Measurements from ENCODE around the gene NDUFC1.
"Not testable (repeated sequence)": the region's sequence is repeated elsewhere in the genome, so short reads cannot be mapped to it uniquely, and the experiment has no call there.

NDUFC1 gene

DNA sequence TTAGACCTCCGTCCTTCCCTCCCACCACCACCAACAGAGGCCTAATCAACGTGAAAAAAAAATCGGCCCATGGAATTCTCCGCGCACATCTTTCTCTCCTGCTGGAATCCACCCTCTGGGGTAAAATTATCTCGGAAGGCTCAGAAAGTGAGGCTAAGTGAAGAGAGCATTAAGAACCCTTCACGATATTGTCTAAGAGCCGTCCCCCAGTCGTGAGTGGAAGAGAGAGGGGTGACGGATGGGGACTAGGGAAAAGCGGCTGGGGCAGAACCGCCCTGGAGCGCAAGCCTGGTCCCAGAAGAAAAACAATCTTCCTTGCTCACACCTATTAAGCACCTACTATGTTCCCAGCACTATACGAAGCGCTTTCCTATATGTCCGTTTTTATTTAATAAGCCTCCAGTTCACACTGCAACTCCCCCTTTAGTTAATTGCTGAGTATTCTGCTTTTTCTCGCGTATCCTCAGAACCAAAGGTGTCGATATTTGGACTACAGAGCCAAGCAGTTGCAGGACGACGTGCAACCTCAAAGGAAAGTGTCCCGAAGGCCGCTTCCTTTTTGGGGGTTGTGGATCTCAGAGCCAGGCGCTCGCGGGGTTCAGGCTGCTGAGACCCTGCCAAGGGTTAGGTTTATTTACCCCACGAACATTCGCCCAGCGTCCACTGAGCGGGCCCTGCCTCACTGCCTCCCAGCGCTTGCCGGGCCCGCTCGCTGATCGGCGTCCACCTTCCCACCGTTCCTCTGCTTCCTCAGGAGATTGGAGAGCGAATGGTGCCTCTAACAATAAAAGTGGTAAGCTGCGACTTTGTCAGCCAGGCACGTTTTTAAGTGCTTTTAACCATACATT, 23.1 kb downstream of the NDUFC1 start:
- Mint-ChIP-seq H3K4me3 (peak overlapping the region; percentile 78), H3K4me1 (ENCODE audit: low read depth) (peaks cover 9% of the 10 kb centered on the region), H3K36me3 (ENCODE audit: low read depth) (peaks cover 3% of the 10 kb centered on the region), H3K27me3 (peaks cover 58% of the 10 kb centered on the region), H3K9me3 (no peaks in the 10 kb centered on the region), H3K27ac (no peak overlapping the region)

DNA sequence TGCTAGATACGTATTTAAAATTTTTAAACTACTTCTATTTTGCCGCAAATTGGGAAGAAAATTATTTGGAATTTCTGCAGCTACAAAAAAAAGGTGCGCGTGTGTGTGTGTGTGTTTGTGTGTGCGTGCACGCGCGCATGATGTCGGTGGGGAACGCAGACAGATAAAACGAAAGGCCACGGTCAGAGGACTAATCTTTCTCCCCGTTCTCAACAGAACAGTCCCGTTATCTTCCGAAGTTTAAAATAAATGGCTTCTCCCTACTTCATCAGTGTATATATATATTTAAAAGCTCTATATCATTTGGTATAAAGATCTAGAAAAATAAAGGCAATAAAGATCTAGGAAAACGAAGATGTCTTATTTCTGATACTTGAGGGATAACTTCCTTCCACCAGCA, 23.8 kb downstream of the NDUFC1 start:
- peak overlapping the region; percentile 78 for H3K4me3 Mint-ChIP-seq
- H3K27me3 Mint-ChIP-seq: peaks cover 58% of the 10 kb centered on the region
- peaks cover 9% of the 10 kb centered on the region for H3K4me1 Mint-ChIP-seq (ENCODE audit: low read depth)
- no peaks in the 10 kb centered on the region for H3K9me3 Mint-ChIP-seq
- H3K36me3 Mint-ChIP-seq (ENCODE audit: low read depth): no peaks in the 10 kb centered on the region
- no peak overlapping the region for H3K27ac Mint-ChIP-seq

DNA sequence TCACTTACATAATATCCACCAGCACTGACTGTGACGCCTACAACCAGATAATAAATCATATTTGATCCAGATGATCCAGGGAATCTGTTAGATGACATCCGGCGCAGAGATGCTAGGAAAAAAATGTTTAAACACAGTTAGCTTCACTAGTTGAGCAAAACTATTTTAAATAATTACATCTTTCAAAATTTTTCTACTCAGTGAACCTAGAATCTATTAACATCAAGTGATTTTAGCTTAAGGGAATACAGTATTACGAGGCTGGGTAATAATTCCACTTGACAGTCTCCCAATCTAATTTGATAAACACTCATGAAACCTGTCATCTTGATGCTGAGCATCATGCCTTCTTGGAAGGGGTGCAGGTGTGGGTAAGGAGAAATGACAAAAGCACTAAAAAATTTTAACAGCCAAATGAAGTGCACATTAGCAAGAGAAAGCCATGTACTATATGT, 27.0 kb downstream of the NDUFC1 start:
- Mint-ChIP-seq H3K4me1 (ENCODE audit: low read depth) (peaks cover 9% of the 10 kb centered on the region), H3K27me3 (peaks cover 45% of the 10 kb centered on the region), H3K27ac (no peak overlapping the region), H3K4me3 (no peak overlapping the region), H3K9me3 (no peaks in the 10 kb centered on the region), H3K36me3 (ENCODE audit: low read depth) (no peaks in the 10 kb centered on the region)

DNA sequence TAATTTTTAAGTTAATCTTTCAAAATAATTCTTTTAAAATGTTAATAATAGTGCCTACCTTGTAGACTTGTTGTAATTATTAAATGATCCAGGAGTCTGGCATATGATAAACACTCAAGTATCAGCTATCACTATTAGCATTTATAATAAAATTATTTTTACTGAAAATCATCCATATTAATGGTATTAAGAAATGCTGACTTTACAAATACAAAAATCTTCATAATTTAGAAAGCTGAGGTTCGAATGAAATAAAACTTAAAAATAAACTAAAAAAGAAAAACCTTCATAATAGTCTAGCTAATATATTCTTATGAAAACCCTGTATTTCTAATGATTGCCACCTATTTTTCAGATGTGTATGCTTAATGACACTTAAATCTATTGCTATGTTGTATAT, 27.5 kb downstream of the NDUFC1 start:
- Mint-ChIP-seq H3K9me3 (no peaks in the 10 kb centered on the region), H3K4me1 (ENCODE audit: low read depth) (peaks cover 9% of the 10 kb centered on the region), H3K27me3 (peaks cover 40% of the 10 kb centered on the region), H3K36me3 (ENCODE audit: low read depth) (no peaks in the 10 kb centered on the region), H3K4me3 (no peak overlapping the region), H3K27ac (no peak overlapping the region)

DNA sequence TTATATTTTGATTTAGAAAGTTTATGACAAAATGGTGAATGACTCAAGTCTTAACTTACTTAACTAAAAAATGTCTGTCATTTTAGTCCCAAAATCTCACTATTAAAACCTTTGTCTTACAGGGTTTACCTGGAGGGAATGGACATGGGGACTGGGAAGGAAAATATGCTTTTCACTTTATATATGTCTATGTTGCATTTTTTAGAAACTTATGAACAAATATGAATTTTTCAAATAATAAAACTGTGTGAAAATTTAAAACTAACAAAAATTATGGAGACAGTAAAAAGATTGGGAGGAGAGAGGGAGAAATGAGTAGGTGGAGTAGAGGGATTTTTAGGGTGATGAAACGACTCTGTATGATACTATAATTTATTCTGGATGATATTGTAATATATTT, 28.4 kb downstream of the NDUFC1 start:
- Mint-ChIP-seq H3K27ac (no peak overlapping the region), H3K4me3 (no peak overlapping the region), H3K4me1 (ENCODE audit: low read depth) (peaks cover 4% of the 10 kb centered on the region), H3K27me3 (peaks cover 30% of the 10 kb centered on the region), H3K36me3 (ENCODE audit: low read depth) (no peaks in the 10 kb centered on the region), H3K9me3 (no peaks in the 10 kb centered on the region)

DNA sequence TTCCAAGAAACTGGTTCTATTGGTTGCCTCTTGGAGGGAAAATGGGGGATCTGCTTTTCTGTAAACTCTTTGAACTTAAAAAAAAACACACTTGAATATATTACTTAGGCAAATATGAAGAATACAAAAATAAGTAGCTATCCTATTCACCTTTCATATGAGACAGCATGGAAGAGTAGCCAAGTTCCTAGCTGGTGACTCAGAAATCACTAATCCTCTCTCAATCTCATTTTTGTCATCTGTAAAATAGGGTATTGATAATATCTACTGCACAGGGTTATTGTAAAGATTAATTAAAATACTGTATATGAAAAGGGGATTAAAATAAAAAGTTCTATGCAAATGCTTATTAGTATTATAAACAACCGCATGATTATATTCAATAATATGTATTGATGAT, 35.0 kb downstream of the NDUFC1 start:
- Mint-ChIP-seq H3K9me3 (no peaks in the 10 kb centered on the region), H3K4me3 (peak overlapping the region; percentile 71), H3K4me1 (ENCODE audit: low read depth) (peaks cover 21% of the 10 kb centered on the region), H3K36me3 (ENCODE audit: low read depth) (no peaks in the 10 kb centered on the region), H3K27ac (peak overlapping the region; percentile 90), H3K27me3 (no peaks in the 10 kb centered on the region)

DNA sequence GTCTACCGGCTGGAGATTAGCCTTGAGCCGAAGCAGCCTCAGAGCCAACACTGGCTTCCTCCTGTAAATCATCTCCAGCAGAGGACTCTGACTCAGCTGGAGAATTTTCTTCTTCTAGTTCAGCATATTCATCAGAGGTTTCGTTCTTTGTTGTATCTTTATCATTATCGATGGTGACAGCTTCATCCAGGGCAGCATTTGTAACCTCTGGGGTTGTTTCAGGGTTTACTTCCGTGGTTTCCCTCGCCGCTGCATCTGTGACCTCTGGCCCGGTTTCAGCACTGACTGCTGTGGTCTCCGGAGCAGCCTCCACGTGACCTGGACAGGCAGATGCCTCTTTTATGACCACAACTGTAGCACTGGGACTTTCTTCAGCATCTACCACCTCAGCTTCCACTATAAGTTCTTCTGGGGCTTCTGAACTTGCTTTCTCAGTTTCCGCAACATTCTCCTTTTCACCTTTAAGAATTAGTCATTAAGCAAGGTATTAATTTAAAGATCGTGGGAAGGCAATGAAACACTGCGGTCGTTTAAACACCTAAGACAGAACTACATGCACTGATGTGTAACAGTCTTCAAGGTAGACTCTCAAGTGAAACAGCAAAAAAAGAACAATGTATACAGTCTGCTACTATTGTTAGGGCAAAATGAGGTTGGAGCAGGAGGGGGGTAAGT, 35.6 kb downstream of the NDUFC1 start:
- H3K4me3 Mint-ChIP-seq: peak overlapping the region; percentile 71
- H3K36me3 Mint-ChIP-seq (ENCODE audit: low read depth): no peaks in the 10 kb centered on the region
- peak overlapping the region; percentile 90 for H3K27ac Mint-ChIP-seq
- peaks cover 21% of the 10 kb centered on the region for H3K4me1 Mint-ChIP-seq (ENCODE audit: low read depth)
- H3K9me3 Mint-ChIP-seq: no peaks in the 10 kb centered on the region
- no peaks in the 10 kb centered on the region for H3K27me3 Mint-ChIP-seq

DNA sequence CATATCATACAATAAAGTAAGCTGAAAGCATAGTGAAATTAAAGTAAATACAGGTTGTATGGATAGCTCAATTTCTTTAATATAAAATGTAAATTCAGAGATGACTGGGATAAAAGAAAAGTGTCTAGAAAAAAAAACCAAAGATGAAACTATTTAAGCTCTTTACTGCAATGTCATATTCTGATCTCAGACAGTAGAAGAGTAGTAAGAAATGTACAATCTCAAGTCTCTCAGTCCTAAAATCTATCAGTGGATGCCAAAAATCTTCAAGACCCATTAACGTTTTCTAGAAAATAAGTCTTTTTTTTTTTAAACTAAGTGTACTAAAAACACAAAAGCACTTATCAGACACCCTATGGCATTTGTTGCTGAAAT, 36.1 kb downstream of the NDUFC1 start:
- peak overlapping the region; percentile 90 for H3K27ac Mint-ChIP-seq
- peaks cover 21% of the 10 kb centered on the region for H3K4me1 Mint-ChIP-seq (ENCODE audit: low read depth)
- H3K36me3 Mint-ChIP-seq (ENCODE audit: low read depth): no peaks in the 10 kb centered on the region
- H3K27me3 Mint-ChIP-seq: no peaks in the 10 kb centered on the region
- H3K9me3 Mint-ChIP-seq: no peaks in the 10 kb centered on the region
- H3K4me3 Mint-ChIP-seq: peak overlapping the region; percentile 71

DNA sequence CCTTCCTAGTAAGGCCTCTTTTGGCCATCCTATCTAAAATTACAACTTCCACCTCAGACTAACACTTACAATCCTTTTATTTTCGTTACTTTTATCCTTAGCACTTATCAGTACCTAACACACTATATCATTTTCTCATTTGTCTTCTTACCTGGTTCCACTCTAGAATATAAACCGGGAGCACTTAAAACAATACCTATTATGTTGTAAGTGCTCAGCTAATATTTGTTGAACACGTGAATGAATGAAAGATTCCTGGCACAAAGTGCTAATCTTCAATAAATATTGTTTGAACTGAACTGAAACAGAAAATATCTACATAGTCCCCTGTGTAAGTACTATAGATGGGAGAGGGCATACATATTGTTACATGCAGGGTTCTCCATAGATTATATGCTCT, 36.6 kb downstream of the NDUFC1 start:
- H3K27me3 Mint-ChIP-seq: no peaks in the 10 kb centered on the region
- no peak overlapping the region for H3K4me3 Mint-ChIP-seq
- no peak overlapping the region for H3K27ac Mint-ChIP-seq
- no peaks in the 10 kb centered on the region for H3K9me3 Mint-ChIP-seq
- H3K4me1 Mint-ChIP-seq (ENCODE audit: low read depth): peaks cover 21% of the 10 kb centered on the region
- no peaks in the 10 kb centered on the region for H3K36me3 Mint-ChIP-seq (ENCODE audit: low read depth)

DNA sequence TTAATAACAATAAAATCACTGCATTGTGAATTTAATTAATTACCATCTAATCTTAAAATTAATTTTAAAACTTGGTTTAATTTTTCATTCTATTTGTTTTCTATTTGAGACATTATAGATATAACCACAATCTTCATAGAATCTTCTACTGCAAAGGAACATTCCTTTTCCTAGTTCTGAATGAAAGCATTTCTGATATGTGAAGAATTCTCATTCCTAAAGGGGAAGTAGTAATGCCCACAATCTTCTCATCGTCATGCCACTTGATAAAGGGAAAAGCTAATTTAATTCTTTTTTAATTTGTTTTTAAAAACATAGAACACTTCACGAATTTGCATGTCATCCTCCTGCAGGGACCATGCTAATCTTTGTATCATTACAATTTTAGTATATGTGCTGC, 45.9 kb downstream of the NDUFC1 start:
- Mint-ChIP-seq H3K36me3 (ENCODE audit: low read depth) (no peaks in the 10 kb centered on the region), H3K27ac (no peak overlapping the region), H3K9me3 (no peaks in the 10 kb centered on the region), H3K27me3 (no peaks in the 10 kb centered on the region), H3K4me3 (no peak overlapping the region), H3K4me1 (ENCODE audit: low read depth) (no peaks in the 10 kb centered on the region)

DNA sequence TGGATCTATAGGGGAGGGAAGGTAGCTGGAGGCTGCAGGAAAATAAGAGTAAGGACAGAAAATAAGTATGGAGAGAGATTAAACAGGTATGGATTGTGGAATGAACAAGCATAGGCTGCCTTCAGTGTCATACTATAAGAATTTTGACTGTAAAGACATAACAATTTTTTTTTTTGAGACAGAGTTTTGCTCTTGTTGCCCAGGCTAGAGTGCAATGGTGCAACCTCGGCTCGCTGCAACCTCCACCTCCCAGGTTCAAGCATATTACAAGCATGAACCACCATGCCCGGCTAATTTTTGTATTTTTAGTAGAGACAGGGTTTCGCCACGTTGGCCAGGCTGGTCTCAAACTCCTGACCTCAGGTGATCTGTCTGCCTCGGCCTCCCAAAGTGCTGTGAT, 46.7 kb downstream of the NDUFC1 start:
- H3K4me3 Mint-ChIP-seq; H3K9me3 Mint-ChIP-seq; H3K27ac Mint-ChIP-seq; H3K4me1 Mint-ChIP-seq (ENCODE audit: low read depth); H3K36me3 Mint-ChIP-seq (ENCODE audit: low read depth); H3K27me3 Mint-ChIP-seq: not testable (repeated sequence)

DNA sequence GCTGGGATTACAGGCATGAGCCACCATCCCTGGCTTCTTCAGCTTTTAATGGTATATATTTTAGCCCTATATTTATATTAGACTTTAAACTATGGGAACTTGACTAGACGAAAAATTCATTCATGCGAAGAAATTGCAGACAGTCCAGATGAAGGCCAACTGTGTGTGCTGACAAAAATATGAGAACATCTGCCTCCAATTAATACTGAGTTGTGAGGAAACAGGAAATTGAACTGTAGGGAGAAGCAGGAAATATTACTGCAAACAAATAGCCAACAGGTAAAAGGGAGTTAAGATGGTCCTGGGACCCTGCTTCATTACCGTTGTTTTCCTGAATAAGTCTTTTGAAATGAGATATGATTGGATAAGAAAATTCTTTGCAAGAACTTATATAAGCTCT, 48.6 kb downstream of the NDUFC1 start:
- H3K4me1 Mint-ChIP-seq (ENCODE audit: low read depth): no peaks in the 10 kb centered on the region
- no peaks in the 10 kb centered on the region for H3K27me3 Mint-ChIP-seq
- H3K9me3 Mint-ChIP-seq: no peaks in the 10 kb centered on the region
- no peak overlapping the region for H3K27ac Mint-ChIP-seq
- H3K4me3 Mint-ChIP-seq: no peak overlapping the region
- H3K36me3 Mint-ChIP-seq (ENCODE audit: low read depth): no peaks in the 10 kb centered on the region

DNA sequence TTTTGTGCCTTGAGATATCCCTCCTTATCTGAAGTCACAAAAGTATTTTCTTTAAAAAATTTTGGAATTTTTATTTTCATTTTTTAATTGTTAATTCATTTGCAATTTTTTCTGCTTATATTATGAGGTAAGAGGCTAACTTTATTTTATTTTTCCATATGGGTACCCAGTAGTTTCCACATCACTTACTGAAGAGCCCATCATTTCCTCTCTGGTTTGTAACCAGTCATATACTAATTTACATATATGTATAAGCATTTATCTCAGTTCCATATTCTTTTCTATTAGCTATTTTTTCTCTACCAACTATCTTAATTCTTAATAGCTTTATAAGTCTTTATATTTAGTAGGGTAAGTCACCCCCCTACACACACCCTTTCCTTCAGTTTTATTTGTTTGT, 49.2 kb downstream of the NDUFC1 start:
- Mint-ChIP-seq H3K4me3 (no peak overlapping the region), H3K27me3 (no peaks in the 10 kb centered on the region), H3K9me3 (no peaks in the 10 kb centered on the region), H3K4me1 (ENCODE audit: low read depth) (no peaks in the 10 kb centered on the region), H3K27ac (no peak overlapping the region), H3K36me3 (ENCODE audit: low read depth) (no peaks in the 10 kb centered on the region)

DNA sequence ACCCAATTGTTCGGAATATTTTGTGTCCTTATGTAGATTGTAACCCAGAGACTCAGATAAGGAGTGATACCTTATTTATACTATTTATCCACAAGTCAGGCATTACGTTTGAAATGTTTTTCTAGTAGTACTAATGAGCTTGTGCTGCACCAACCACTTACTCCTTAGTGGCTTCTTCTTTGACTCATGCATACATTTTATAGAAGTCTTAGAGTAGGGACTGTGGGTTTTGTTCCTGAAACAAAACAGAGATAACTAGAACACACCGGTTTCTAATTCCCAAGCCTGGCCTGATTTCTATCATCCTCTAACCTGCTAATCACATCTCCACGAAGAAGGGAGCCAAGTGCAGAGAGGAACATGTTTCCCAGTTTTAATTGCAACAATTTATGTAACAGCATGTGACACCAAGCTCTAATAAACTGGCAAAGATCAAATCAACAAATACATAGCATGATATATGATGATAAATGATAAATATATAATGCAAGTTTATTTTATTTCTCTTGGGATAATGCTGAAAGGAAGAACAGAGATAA, 54.5 kb downstream of the NDUFC1 start:
- Mint-ChIP-seq H3K27me3 (no peaks in the 10 kb centered on the region), H3K4me3 (no peak overlapping the region), H3K36me3 (ENCODE audit: low read depth) (no peaks in the 10 kb centered on the region), H3K9me3 (no peaks in the 10 kb centered on the region), H3K27ac (no peak overlapping the region), H3K4me1 (ENCODE audit: low read depth) (no peaks in the 10 kb centered on the region)

DNA sequence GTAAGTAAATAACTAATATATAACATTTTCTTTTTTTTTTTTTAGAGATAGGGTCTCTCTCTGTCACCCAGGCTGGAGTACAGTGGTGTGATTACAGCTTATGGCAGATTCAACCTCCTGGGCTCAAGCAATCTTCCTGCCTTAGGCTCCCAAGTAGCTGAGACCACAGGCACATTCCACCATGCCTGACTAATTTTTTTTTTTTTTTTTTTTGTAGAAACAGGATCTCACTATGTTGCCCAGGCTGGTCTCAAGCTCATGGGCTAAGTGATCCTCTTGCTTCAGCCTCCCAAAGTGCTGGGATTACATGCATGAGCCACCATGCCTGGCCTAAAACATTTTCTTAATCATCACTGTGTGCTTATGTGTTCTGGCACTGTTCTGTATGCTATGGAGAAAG, 55.0 kb downstream of the NDUFC1 start:
- no peaks in the 10 kb centered on the region for H3K4me1 Mint-ChIP-seq (ENCODE audit: low read depth)
- H3K36me3 Mint-ChIP-seq (ENCODE audit: low read depth): no peaks in the 10 kb centered on the region
- no peaks in the 10 kb centered on the region for H3K9me3 Mint-ChIP-seq
- H3K27ac Mint-ChIP-seq: no peak overlapping the region
- no peaks in the 10 kb centered on the region for H3K27me3 Mint-ChIP-seq
- H3K4me3 Mint-ChIP-seq: no peak overlapping the region

Measured in stimulated activated naive CD8-positive, alpha-beta T cell treated with anti-CD3 and anti-CD28 coated beads, Interleukin-15, Interleukin-2, amounts not matched to agents 100 ng/mL and 50 ng/mL, for 24 hours (primary cell).